IPS-NIHi7 (cell line): ENCODE data around the gene MEF2D.

ENCODE experiments used
- DNase-seq: peaks from one replicate; pipeline ENCODE4 v3.0.0; 2012; ENCODE audit warnings: mixed read lengths; ENCODE audit errors: extremely low spot score

Gene MEF2D

DNA sequence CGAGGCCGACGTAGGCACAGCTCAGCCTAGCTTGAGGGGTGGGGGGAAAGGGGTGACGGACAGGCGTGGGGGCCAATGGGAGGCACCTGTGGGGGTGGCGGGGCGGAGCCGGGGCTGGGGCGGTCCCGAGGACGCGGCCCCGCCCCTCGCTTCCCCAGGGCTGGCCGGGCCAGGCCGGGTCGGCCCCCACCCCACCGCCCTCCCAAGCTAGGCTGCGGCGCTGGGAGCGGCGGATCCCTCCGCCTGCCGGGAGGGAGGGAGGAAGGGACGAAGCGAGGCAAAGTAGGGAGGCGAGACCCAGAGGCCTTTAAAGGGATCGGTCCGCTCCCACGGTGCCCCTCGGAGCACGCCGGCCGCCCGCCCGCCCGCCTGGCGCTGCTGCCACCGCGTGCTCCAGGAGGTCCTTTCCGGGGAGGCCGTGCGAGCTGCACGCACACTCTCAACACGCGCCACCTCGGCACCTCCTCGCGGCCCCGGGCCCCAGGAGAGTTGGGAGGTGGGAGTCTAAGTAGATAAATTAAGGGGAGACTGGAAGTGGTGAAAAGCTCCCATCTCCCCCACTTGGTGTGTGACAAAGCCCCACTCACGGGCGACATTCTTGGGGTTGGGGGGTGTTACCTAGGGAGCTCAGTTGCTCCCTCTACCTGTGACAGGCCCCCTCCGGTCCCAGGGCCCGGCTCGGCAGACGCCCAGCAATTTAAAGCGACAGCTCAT is 375 bp upstream of the MEF2D start:
- DNase-seq, result peak; percentile 95

DNA sequence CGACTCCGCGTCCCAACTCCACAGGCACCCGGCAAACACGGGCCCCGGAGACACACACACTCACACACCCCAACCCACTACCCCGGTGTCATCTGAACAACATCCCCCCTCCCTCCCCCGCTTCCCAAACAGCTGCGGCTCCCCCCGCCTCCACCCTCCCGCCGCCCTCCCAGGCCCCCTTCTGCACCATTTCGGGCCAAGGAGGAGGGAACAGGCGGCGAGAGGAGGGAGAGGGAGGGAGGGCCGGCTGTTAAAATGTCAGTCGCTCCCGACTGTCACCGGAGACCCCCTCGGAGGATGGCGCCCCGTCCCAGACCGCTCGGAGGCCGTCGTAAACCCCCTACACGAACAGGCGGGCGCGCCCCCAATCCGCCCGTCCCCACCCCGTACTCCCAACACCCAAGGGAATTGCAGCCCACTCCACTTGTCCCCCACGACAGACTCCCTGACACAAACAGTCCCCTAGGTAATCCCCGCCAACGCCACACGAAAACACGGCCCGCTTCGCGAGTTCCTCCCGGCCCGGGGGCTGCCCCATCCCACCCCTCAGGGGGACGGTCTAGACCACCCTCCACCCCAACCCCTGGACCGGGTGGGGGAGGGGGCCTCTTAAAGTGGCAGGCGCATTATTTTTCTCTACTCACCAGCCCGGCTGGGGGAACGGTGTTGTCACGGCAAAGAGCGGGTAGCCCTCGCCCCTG is 583 bp downstream of the MEF2D start:
- no peak for DNase-seq

DNA sequence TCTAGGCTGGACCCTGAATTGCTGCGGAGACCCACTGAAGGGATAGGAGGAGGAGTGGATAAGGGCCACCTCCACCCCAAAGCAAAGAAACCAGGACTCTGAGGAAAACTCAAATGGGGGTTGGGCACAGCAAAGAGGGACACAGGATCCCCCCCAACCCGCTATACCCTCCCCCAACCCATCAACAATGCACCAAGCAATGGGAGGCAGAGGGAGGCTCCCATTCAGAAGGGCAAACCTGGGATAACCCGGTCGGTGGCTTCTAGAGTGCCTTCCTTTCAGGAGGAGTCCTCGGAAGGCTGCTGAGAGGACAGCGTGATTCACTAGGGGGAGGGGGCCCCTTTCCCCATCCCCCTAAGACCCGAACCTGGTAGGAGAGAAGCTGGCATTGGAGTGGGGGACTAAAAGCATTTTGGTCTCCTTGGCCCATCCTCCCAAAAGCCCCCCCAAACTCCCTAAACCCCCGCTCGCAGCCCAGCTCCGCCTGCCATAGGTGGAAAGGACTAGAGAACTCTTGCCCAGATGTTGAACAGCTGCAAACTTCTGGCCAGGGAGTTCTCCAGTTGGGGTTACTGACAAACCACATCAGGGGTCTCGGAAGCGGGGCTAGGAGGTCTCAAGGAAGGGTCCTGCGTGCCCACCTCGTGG is 1.3 kb downstream of the MEF2D start:
- DNase-seq, result no peak

DNA sequence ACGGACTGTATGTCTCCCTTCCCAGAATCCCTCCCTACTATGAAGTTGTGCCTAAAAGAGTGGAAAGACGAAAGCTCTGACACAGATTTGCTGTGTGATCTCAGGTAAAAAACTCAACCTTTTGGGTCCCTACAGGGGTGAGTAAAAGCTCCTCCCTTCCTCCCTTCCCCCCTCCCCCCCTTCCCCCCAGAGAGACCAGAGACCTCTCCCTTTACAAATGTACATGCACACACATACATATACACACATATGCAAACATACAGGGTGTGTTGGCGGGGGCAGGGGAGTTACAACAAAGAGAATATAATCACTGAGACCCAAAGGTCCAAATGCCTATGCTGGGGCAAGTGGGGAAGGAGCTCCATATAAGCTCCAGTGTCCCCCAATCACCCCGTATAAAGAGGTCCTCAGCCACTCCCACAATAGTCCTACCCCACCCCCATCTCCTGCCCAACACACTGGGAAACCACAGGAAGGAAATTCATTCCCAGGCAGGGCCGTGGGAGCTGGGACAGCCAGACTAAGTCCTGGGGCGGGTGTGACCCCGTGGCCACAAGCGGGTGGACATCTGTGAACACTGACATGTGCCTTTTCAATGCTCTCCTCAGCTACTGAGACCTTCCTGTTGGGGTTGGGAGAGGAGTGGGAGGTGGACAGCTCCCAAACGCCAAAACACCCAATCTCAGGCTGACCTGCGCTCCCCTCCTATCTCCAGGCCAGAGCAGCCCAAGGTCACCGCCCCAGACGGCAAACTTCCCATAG is 2.0 kb downstream of the MEF2D start:
- DNase-seq, result no peak

DNA sequence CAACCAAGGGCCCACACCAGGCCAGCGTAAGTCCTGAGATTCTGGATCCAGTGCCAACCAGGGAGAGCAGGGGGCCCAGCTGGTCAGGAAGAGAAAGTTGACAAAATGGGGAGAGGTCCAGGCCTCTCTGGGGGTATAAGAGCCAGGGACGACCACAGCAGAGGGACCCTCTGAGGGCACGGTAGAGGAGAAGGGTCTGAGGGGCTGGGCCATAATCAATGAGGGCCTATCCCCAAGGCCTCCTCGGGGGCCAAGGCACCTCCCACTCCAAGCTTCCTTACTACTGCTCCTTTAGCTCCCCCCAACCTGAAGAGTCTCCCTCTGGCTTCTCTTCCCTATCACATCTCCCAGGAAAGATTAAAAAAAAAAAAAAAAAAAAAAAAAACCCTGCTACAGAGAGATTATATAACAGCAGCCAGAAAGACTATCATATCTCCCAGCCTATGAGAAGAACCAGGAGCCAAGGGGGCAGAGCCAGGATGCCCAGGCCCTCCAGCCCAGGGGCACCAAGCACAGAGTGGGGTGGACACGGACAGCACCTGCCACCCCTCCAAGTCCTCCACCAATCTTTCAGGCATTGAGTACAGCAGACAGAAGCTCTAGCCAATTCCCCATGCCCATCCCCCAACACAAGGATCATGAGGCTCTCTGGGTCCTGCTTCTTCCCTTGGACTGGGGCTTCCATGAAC is 2.7 kb downstream of the MEF2D start:
- no peak for DNase-seq

DNA sequence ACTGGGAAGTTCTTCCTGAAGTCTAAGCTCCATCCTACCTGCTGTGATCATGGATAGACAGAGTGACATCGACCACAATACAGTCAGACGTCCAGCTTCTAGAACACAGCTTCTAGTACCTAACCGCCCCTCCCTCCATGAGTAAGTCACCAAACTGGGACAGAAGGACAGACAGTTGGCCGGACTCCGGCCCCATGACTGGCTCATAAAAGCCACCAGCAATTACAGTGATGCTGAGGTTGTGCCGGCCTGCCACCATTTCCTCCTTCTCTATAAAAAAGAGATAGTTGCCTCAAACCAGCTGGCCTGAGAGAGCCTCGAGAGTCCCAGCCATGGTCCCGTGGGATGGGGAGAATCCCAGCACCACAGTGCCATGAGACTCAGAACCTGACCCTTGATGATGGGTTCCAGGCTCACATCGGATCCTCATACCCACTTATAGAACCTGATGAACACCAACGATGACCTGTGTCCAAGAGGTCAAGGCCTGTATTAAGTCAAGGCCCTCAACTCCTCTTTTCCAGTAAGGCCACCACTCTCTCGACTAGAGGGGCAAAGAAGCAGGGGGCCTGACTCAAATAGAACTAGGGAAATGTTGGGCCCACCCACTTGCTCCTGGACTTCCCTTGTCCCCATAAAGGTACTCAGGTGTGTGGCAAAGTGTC is 3.4 kb downstream of the MEF2D start:
- DNase-seq, result no peak

DNA sequence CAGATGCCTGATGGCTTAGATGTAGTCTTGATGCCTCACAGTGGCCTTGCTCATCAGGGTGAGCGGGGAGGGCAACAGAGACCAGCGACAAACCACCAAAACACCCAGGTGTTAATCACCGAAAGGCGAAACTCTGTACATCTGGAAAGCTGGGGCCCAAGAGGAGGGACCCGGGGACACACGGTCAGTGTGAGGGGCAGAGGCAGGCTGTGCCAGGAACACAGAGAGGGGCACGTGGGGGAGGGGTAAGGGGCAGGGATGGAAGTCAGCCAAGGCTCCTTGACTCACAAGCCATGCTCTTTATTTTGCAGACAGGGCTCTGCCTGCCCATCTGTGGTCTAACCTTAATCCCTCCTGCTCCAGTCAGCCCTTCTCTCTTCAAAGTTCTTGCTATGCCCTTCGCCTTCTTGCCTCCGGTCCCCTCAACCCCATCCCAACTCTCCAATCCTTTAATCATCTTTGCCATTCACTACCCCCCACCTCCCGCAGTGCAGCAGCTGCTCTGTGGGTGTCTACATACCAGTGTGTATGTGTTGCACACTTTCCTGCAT is 4.3 kb downstream of the MEF2D start:
- DNase-seq, result no peak

DNA sequence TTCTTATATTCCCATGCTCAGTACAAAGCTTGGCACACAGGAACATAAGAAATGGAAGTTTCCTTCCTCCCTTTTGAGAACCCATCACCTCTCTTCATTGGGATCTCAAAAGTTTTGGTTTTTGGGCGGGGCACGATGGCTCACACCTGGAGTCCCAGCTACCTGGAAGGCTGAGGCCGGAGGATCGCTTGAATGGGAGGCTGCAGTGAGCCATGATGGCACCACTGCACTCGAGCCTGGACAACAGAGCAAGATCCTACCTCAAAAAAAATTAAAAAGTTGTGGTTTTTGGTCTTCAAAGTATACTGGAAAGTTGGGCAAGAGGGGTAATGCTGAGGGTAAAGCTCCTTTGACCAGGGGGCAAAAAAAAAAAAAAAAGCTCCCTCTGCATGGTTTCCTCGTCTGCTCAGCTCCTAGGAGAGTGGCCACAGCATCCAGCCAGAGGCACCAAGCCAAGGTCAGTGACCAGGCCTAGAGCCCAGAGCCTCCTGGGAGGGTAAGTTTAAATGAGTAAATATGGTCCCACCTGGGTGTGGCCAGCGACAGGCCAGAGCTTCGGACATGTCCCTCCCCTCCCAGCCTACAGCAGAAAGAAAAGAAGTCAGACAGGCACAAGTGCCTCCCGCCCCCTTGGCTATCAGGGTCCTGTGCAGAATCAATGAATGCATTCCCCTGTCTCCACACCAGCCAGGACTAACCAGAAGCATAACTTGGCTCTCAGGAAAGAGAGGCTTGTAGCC is 5.0 kb downstream of the MEF2D start:
- DNase-seq, result no peak

DNA sequence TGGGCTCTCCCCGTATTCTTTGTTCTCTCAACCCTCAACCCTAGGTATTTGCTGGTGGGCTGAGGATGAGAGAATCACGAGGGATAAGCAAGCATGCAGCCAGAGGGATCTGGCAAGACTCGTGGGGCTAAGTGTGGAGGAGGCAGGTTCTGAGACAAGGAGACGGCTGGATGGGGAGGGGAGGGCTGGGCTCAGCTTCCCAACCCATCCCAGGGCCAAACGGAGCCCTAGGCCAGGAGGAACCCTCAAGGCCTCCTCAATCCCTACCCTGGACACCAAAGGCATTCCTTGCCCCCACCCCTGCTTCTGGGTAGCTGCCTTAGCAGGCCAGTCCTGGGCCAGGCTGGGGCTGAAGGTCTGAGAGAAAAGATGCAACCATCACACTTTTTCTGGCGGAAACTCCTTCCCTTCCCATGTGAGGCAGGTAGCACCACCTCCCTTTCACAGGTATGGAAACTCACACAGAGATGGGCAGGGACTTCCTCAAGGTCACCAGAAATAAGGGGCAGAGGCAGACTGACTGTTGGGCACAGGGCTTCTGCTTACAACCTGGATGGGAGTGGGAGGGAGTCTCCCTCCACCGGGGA is 6.2 kb downstream of the MEF2D start:
- DNase-seq, result no peak

DNA sequence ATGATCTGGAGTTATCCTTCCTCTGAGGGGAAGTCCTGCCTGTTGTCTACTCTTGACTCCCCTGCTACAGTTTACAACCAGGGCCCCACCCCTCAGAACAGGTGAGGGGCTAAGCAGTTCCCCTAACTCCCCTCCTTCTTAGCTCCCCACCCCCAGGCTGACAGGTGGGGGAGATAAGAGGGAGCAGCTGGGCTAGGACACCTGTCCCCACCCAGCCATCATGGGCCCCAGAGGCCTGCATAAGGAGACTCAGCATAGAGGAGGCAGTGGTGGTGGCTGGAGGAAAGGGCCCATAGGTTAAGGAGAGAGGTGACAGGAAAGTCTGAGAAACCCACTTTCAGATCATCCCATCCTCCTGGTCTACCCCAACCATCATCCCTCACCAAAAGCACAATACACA is 6.8 kb downstream of the MEF2D start:
- no peak for DNase-seq

DNA sequence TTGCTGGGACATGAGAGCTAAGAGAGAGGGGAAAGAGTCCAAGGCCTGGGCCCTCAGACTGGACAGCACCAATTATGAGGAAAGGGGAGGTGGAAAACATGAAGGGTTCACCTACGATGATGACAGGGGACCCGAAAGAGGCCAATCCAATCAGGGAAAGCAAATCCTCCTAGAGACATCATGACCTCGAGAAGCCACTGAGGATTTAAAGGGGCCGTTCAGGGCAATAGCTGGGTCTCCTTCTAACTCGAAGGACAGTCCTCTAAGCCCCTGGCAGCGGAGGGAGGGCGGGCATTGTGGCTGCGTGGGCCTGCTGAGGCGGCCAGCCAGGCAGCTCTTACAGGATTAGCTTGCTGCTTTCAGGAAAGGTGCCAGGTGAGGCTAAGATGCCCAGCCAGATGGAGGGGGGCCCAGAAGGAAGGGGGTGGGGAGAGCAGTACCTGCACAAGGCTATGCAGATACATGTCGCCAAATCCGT is 7.4 kb downstream of the MEF2D start:
- no peak for DNase-seq

DNA sequence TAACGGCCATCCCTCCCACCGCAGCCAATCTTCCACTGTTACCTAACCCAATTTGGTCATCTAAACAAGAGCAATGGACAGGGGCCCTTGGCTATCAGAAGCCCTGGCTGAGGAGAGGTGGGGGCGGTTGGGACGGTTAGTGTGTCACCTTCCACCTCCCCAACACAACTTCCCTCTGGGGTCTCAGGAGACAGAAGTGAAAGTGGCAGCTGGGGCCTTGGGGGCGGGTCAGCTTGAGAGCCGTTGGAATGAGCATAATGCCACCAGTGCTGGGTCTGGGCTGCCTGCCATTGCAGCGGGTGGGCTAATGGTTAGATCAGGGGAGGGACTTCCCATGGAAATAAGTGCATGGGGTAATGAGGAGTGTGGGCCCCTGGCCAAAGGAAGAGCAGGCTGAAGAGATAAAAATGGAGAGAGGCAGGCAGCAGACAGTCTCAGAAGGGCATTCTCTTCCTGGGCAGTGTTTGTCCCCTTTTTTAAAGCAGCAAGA is 7.9 kb downstream of the MEF2D start:
- DNase-seq, result no peak

DNA sequence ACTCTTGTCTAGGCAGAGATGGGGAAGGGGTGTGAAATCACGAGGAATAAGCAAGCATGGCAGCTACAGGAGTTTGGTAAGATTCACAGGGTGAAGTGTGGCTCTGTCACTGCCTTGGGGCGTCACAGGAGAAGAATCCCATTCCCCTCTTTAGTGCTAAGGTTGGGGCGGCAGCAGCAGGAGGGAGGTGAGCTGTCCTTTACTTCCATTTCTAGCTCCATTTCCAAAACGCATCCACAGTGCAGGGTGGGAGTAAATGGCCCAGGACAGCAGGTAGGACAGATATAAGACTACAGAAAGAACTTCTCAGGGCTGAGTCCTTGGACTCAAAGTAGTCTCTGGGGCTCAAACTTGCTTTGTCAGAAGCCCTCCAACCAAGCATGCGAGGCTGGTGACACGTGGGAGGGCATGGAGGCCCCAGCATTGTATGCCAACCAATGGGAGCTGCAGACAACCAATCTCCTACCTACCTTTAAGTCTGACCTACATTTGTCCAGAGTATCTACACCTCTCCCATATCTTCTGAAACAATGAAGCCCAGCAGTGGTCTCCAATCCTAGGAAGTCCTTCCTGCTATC is 8.5 kb downstream of the MEF2D start:
- no peak for DNase-seq

DNA sequence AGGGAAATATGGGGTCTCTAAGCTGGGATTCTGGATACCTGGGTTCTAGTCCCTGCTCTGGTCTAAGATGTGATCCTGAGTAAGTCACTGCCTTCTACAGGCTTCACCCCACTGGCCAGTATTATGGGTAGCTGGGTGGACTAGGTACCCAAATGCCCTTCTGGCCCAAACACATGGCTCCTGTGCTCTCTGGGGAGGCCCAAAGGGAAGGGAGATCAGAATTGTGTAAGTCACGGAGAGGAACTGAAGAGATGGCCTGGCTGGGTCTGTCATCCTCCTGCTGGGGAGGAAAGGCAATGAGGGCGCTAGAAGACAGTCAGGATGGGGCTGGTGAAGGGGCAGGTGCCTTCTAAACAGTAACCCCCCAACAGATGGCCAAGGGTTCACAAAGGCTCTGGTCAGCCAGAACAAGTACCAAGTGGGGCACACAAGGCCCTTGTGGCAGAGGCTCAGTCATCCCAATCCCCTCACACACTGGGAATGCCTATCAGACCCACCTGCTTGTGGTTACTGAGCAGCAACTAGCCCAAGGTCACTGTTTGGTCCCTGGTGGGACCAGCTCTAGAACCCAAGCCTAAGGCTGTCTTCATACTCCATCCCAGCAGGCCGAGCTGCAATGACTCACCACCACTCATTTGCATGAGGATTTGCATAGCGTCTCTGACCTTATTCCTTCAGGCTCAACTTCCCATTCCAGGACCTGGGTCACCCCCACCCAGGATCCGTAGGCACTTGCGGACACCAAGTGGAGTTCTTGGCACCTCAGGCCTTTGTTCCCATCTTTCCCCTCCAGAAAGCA is 9.2 kb downstream of the MEF2D start:
- no peak for DNase-seq

DNA sequence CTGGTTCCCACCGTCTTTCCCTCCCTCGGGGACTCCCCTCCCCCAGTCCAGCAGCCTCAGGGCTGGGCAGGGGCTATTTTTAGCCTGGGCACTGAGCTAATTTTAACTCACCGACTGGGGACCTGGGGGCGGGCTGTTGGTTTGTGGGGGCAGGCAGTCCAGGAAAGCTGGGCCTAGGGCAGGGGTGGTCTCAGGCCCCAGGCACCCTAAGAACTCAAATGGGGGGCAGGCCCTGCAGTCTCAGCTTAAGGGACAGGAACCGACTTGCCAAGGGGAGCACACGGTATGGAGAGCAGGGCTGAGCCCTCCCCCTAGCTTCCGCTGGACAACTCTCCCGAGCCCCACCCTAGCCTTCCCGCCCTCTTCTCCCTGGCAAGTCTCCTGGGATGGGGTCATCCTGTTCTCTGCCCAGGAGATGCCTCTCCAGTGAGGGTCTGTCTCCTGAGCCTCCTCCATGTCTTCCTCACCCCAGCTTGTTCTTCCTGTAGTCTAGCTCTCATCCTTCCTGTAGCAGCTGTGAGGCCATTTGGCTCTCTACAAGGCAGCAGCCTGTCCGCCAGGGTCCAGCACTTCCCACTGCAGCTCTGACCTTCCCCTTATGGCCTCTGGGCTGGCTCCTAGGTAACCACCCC is 10.1 kb downstream of the MEF2D start:
- peak; percentile 60 for DNase-seq

DNA sequence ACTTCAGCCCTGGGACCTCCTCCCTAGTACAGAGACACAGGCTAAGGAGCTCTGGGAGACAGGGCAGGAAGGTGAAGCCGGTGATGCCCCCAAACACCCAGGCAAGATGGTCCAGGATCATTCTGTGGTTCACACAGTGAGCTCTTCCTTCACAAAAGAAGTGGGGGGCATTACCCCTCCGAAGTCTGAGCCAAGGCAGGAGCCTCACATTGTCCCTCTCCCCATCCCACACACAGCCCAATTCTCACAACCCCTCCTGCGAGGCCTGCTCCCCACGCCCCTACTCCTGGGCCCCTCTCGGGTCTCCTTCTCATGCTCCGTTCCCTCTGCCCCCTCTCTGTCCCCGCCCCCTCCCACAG is 10.7 kb downstream of the MEF2D start:
- DNase-seq, result no peak

DNA sequence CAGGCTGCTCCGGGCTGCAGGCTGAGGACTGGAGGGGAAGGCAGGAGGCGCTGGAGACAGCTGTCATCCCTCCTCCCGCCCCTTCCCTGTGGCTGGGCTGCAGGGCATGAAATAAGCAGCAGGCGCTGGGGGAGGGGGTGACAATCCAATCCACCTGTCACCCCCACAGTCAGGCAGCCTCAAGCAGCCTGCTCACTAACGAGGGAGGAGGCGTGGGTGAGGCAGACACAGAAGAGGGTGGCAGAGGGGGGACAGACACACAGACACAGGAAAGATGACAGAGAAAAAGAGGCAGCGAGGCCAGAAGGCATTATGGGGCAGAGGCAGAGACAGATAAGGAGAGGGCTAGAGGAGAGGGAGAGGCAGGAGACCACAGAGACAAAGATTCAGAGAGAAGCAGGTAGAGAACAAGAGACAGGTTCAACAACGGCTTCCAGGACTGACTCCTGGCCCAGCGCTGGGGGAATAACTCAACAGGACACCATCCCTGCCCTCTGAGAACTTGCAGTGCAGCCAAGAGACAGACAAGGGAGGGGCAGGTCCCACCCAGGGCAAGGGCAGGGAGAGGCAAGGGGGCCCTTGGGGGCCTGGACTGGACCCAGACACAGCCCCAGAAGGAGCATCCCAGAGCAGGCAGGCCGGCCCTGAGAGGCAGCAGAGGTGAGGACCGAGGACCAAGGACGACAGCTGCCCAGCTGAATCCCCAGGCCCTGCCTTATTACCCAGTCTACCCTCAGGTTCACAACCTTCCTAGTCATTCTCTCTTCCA is 11.2 kb downstream of the MEF2D start:
- DNase-seq, result peak; percentile 61
